Spleen (tissue), 11 donors: Measurements from ENCODE around the gene ATP11C. TPM values are rescaled to one million over a fixed set of nuclear protein-coding genes. Genes with fewer than 3 reads are reported as not detected.

Experiments used
- DNase-seq: peaks from one replicate; pipeline ENCODE4 v3.0.0-alpha.2; 2020
- H3K27ac ChIP-seq, 8 donors: fragments of 200-600 bp; sonication (generic) in 7 of 8; 1 replicate in 4 of 8; 2 replicates in 4 of 8; pipeline versions ENCODE4 v1.5.0 to v1.8.0; 2016 to 2021; ENCODE audit warnings: inconsistent platforms in 4 of 8, mild to moderate bottlenecking in 4 of 8, moderate library complexity in 1 of 8
- H3K27me3 ChIP-seq, 7 donors: fragments of 200-600 bp; sonication (generic) in 6 of 7; replicated peaks in 1 of 7; 1 replicate in 4 of 7; 2 replicates in 3 of 7; pipeline versions ENCODE4 v1.5.0 to v1.8.0; 2016 to 2021; ENCODE audit warnings: inconsistent platforms in 3 of 7, mild to moderate bottlenecking in 1 of 7
- H3K36me3 ChIP-seq, 6 donors: fragments of 200-600 bp; sonication (generic) in 5 of 6; 1 replicate in 4 of 6; 2 replicates in 2 of 6; pipeline versions ENCODE4 v1.5.0 to v1.8.0; 2016 to 2021; ENCODE audit warnings: inconsistent platforms in 2 of 6
- H3K4me1 ChIP-seq, 6 donors: fragments of 200-600 bp; sonication (generic) in 5 of 6; 1 replicate in 3 of 6; 2 replicates in 3 of 6; pipeline versions ENCODE4 v1.5.0 to v1.8.0; 2016 to 2021; ENCODE audit warnings: inconsistent platforms in 3 of 6
- H3K4me3 ChIP-seq, 8 donors: fragments of 200-600 bp; sonication (generic) in 7 of 8; 1 replicate in 4 of 8; 2 replicates in 4 of 8; pipeline versions ENCODE4 v1.5.0 to v1.8.0; 2016 to 2021; ENCODE audit warnings: inconsistent platforms in 4 of 8, mild to moderate bottlenecking in 4 of 8, moderate library complexity in 2 of 8
- H3K9me3 ChIP-seq, 8 donors: fragments of 200-600 bp; sonication (generic) in 7 of 8; 1 replicate in 4 of 8; 2 replicates in 4 of 8; pipeline versions ENCODE4 v1.5.0 to v1.8.0; 2016 to 2021; ENCODE audit warnings: inconsistent platforms in 4 of 8
- CTCF ChIP-seq, 11 experiments: fragments of 200-600 bp in 7 of 11; fragments of 450-650 bp in 4 of 11; sonication (generic) in 4 of 11; IDR thresholded peaks in 8 of 11; conservative IDR thresholded peaks in 3 of 11; 1 replicate in 7 of 11; 2 replicates in 4 of 11; pipeline versions ENCODE4 v1.4.0 to v1.8.0; 2016 to 2021; ENCODE audit warnings: antibody characterized with exemption in 11 of 11, inconsistent platforms in 4 of 11, mild to moderate bottlenecking in 1 of 11
- POLR2A ChIP-seq, 3 donors: fragments of 450-650 bp; IDR thresholded peaks; one replicate each; pipeline ENCODE4 v1.5.1; 2017; ENCODE audit warnings: antibody characterized with exemption in 3 of 3, mild to moderate bottlenecking in 1 of 3
- POLR2AphosphoS5 ChIP-seq, 3 donors: sonication (generic); formaldehyde crosslinking; IDR thresholded peaks; one replicate each; pipeline ENCODE4 v1.5.1; 2017; ENCODE audit warnings: antibody characterized with exemption in 3 of 3
- WGBS, 5 donors: extraction: QIAGEN DNeasy Blood & Tissue Kit in 3 of 5; methylation state at CpG; one replicate each; pipeline versions ENCODE4 v1.1.5 to v1.1.7; 2013 to 2018; 5-methylcytosine and 5-hydroxymethylcytosine counted together
- intact Hi-C: fragments of 100-400 bp; cut with DNase I; formaldehyde crosslinking; loops from one replicate; pipeline ENCODE4 v1.15.0; 2023; ENCODE audit warnings: low total_unique reads
- polyA plus RNA-seq, 3 donors: library from polyadenylated mRNA; stranded (reverse); fragments of 200-250 nt; gene quantifications; one replicate each; pipeline ENCODE4 v1.2.1, GENCODE V29; 2013
- total RNA-seq, 7 donors: library from RNA; depleted of rRNA in 3 of 7; stranded (reverse); fragments of >200 nt in 3 of 7; fragmentation: NEBNext Ultra II Directional in 4 of 7; extraction: Animal tissue kit (Norgen Biotek cat#: 25700) in 4 of 7; gene quantifications; one replicate each; pipeline versions ENCODE4 v1.1.0 to v1.2.1, GENCODE V29; 2016 to 2021
- donor health status: healthy with polysubstance abuse.
- donor health status: DM: no; HTN: no; CAD: no; lungs with moderate emphysema.
- donor health status: DM: no; HTN: no; CAD: no.
- donor health status: Bipolar disorder and iron deficiency.
- donor health status: healthy.
- donor health status: DM: no; HTN: no; CAD: no.
- donor health status: DM: yes; HTN: yes; CAD: no.

Gene ATP11C
- total and polyA plus RNA-seq, 10 donors = 6.0 to 52.2 (median 28.8) TPM

GRCh38 chrX:139933904-139934303 is 1.1 kb upstream of the ATP11C start:
- 63 to 85% (median 76%) methylated on average over 15 of the region's 15 CpGs for WGBS, 5 donors
- peak overlapping the region; percentile 54 to 99 (median 97) for H3K27ac ChIP-seq
- H3K4me3 ChIP-seq = peak overlapping the region in 5 of 8 donors; percentile 49 to 86 (median 61)
- H3K27me3 ChIP-seq = peaks cover 0 to 7% (median 0%) of the 10 kb centered on the region in 7 donors
- DNase-seq = no peak
- H3K4me1 ChIP-seq = peaks cover 0 to 26% (median 10%) of the 10 kb centered on the region in 6 donors
- intact Hi-C loops = no loop called here
- no peaks in the 10 kb centered on the region for H3K36me3 ChIP-seq
- TF ChIP-seq CTCF (IDR thresholded peaks at IDR 0.05 in 8 of 11, conservative IDR thresholded peaks at IDR 0.05 in 3 of 11) (no peak), POLR2AphosphoS5 (IDR thresholded peaks at IDR 0.05) (no peak), POLR2A (IDR thresholded peaks at IDR 0.05) (no peak)
- no peaks in the 10 kb centered on the region for H3K9me3 ChIP-seq

- Histone ChIP-seq H3K27me3 (peaks cover 0 to 7% (median 0%) of the 10 kb centered on the region in 7 donors), H3K27ac (peak overlapping the region; percentile 78 to 99 (median 97)), H3K4me3 (peak overlapping the region; percentile 49 to 86 (median 60)), H3K9me3 (no peaks in the 10 kb centered on the region), H3K4me1 (peaks cover 0 to 37% (median 10%) of the 10 kb centered on the region in 6 donors), H3K36me3 (no peaks in the 10 kb centered on the region)
- intact Hi-C loops = no loop called here
- peak; percentile 92 for DNase-seq
- TF ChIP-seq POLR2AphosphoS5 (IDR thresholded peaks at IDR 0.05) = peak in 1 of 3 donors; percentile 7
- no peak for TF ChIP-seq POLR2A (IDR thresholded peaks at IDR 0.05)
- 0 to 37% (median 3%) methylated on average over 10 to 105 of the region's 109 CpGs for WGBS, 5 donors
Measured at GRCh38 chrX:139932073-139932900, 566 bp downstream of the ATP11C start.

- Histone ChIP-seq H3K36me3 (no peaks in the 10 kb centered on the region), H3K4me1 (peaks cover 0 to 37% (median 10%) of the 10 kb centered on the region in 6 donors), H3K27ac (peak overlapping the region in 7 of 8 donors; percentile 93 to 99 (median 98)), H3K9me3 (no peaks in the 10 kb centered on the region), H3K27me3 (peaks cover 0 to 7% (median 0%) of the 10 kb centered on the region in 7 donors), H3K4me3 (peak overlapping the region; percentile 37 to 86 (median 60))
- intact Hi-C loops = no loop called here
- WGBS, 5 donors = 0 to 36% (median 2%) methylated on average over 12 to 33 of the region's 33 CpGs
- no peak for TF ChIP-seq POLR2AphosphoS5 (IDR thresholded peaks at IDR 0.05)
- TF ChIP-seq CTCF (IDR thresholded peaks at IDR 0.05 in 8 of 11, conservative IDR thresholded peaks at IDR 0.05 in 3 of 11) = no peak
- no peak for TF ChIP-seq POLR2A (IDR thresholded peaks at IDR 0.05)
- peak; percentile 90 for DNase-seq
Measured at GRCh38 chrX:139931646-139932072, 1.2 kb downstream of the ATP11C start.

GRCh38 chrX:139930916-139931645 is 1.8 kb downstream of the ATP11C start:
- DNase-seq = peak; percentile 84
- H3K27ac ChIP-seq = peak overlapping the region in 6 of 8 donors; percentile 93 to 99 (median 98)
- intact Hi-C loops = no loop called here
- no peaks in the 10 kb centered on the region for H3K9me3 ChIP-seq
- H3K36me3 ChIP-seq = no peaks in the 10 kb centered on the region
- H3K27me3 ChIP-seq = peaks cover 0 to 7% (median 0%) of the 10 kb centered on the region in 7 donors
- peaks cover 0 to 37% (median 10%) of the 10 kb centered on the region in 6 donors for H3K4me1 ChIP-seq
- peak in 2 of 3 donors; percentile 30 to 33 for TF ChIP-seq POLR2AphosphoS5 (IDR thresholded peaks at IDR 0.05)
- TF ChIP-seq CTCF (IDR thresholded peaks at IDR 0.05 in 8 of 11, conservative IDR thresholded peaks at IDR 0.05 in 3 of 11) = no peak
- peak overlapping the region; percentile 37 to 86 (median 60) for H3K4me3 ChIP-seq
- 2 to 37% (median 3%) methylated on average over 13 to 27 of the region's 27 CpGs for WGBS, 5 donors
